Measurements from ENCODE around the gene TMEM117. TPM values are rescaled to one million over a fixed set of nuclear protein-coding genes. Genes with fewer than 3 reads are reported as not detected.

TMEM117 gene
- total and polyA plus RNA-seq, 5 experiments from 2014 or later, result 2.1 to 5.0 (median 2.2) TPM

DNA sequence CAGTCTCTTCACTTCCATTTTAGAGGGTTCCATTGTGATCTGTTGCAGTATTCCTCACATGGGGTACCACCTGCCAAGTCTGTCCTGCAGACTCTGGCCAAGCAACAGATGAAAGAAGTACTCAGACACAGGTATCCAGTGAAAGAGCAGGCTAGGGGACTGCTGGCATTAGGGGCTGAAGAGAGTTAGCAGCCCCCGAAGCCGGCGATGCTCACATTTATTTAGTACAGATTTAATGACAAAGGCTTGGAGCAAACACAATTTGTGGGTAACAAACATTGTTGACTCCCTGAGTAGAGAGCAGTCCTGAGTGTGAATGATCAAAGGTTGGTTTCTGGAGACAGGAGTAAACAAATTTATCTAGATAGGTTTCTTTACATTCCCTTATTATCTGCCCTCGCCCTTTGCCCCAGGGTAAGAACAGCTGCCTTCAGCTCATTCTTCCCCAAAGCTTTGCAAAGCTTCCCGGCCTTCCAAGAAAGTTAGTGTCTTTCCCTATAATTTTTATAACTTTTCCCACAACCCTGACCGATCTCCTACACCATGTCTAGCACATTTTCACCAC is 144.8 kb downstream of the TMEM117 start:
- H3K36me3 Mint-ChIP-seq, result peaks cover 13 to 44% (median 25%) of the 10 kb centered on the region in 3 donors
- no peaks in the 10 kb centered on the region for H3K27me3 Mint-ChIP-seq
- H3K4me3 Mint-ChIP-seq, result no peak overlapping the region
- ATAC-seq (no peak), DNase-seq (no peak)
- H3K9me3 Mint-ChIP-seq, result peaks cover 11 to 34% (median 25%) of the 10 kb centered on the region in 9 donors
- H3K27ac Mint-ChIP-seq, result no peak overlapping the region
- H3K4me1 Mint-ChIP-seq, result no peaks in the 10 kb centered on the region
- POLR2A ChIA-PET, result no interaction called here

DNA sequence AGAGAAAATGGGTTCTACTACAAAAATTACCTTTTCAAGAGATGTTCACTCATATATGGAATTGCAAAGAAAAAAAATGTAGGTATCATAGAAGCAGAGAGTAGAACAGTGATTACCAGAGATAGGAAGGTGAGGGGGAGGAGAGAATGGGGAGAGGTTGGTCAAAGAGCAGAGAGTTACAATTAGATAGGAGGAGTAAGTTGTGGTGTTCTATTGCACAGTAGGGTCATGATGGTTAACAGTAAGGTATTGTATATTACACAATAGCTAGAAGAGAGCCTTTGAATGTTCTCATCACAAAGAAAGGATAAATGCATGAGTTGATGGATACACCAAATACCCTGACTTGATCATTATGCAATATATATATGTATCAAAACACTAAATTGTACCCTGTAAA is 145.8 kb downstream of the TMEM117 start:
- Mint-ChIP-seq H3K4me1 (no peaks in the 10 kb centered on the region), H3K36me3 (peaks cover 13 to 34% (median 14%) of the 10 kb centered on the region in 3 donors), H3K4me3 (no peak overlapping the region), H3K9me3 (peaks cover 4 to 24% (median 17%) of the 10 kb centered on the region in 9 donors), H3K27me3 (no peaks in the 10 kb centered on the region), H3K27ac (no peak overlapping the region)
- no peak for ATAC-seq
- DNase-seq, result no peak
- POLR2A ChIA-PET, result no interaction called here

DNA sequence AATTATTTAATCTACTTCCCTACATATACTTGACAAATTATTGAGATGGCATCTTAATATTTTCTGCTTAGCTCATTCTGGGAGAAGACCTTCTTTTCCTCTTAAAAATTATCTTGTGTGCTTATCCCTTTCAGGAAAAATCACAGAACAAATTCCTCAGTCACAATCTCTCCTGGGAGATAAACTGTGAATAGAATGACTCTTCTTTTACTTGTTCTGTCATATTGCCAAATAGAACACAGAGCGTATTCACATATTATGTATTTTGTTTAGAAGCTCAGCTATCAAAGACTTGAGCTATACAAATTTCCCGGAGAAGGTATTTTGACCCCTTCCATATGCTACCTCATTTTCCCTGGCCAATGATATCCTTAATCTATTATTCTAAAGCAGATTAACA is 146.7 kb downstream of the TMEM117 start:
- Mint-ChIP-seq H3K4me3 (no peak overlapping the region), H3K36me3 (peaks cover 10 to 28% (median 10%) of the 10 kb centered on the region in 3 donors), H3K27me3 (no peaks in the 10 kb centered on the region), H3K4me1 (no peaks in the 10 kb centered on the region), H3K27ac (no peak overlapping the region), H3K9me3 (peaks cover 2 to 20% (median 15%) of the 10 kb centered on the region in 9 donors)
- DNase-seq (no peak), ATAC-seq (no peak)
- POLR2A ChIA-PET, result no interaction called here

DNA sequence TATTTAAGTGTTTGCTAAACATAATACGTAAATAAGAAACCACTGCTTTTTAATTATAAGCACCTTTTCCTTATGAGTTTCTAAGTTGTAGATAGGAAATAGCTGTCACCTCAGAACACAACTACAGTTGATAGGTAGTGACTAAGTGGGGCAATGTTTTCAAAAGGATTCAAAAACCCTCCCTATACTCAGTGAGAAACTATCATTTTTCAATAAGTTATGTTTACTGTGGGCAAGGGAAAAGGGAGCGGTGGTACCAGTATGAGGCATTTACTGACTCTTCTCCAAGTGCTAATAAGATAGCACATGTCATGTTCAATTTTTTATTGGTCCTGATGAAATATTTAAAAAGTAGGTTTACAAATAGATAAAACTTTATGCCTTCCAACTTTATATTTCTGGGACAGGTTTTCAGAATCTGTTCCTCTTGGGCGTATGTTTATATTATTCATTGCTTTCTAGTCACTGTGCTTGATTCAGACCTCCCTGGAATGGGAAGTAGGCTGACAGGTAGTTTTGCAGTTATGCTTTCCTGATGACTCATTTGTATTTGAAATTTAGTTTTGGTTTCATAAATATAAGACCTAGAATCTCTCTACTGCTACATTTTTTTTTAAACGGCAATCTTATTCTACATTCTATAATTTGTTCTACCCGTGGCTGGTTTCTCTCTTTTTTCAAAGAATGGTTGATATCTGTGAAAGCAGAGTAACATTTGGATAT is 153.1 kb downstream of the TMEM117 start:
- DNase-seq (no peak), ATAC-seq (no peak)
- Mint-ChIP-seq H3K4me3 (no peak overlapping the region), H3K27ac (no peak overlapping the region), H3K27me3 (no peaks in the 10 kb centered on the region), H3K9me3 (no peaks in the 10 kb centered on the region), H3K36me3 (peaks cover 0 to 2% (median 0%) of the 10 kb centered on the region in 3 donors), H3K4me1 (peaks cover 0 to 2% (median 0%) of the 10 kb centered on the region in 4 donors)
- POLR2A ChIA-PET, result no interaction called here

DNA sequence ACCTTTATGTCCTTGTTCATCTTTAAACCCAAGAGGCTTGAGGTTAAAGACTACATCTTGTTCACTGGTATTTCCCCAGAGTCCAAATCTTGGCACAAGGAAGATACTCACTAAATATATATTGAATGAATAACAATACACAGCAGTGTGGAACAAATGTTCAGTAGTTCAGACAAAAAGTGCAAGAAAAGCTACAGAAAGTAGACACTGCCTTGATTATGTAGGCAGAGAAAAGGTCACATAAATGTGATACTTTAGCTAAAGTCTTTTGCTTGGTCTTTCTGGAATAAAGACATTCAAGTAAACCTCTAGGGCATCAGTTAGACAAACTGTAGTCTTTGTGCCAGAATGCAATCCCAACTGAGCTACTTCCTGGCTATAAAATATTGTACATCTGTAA is 157.0 kb downstream of the TMEM117 start:
- Mint-ChIP-seq H3K27me3 (no peaks in the 10 kb centered on the region), H3K27ac (no peak overlapping the region), H3K9me3 (no peaks in the 10 kb centered on the region), H3K4me3 (no peak overlapping the region), H3K36me3 (peaks cover 0 to 4% (median 0%) of the 10 kb centered on the region in 3 donors), H3K4me1 (peaks cover 0 to 2% (median 0%) of the 10 kb centered on the region in 4 donors)
- DNase-seq, result no peak
- no peak for ATAC-seq
- POLR2A ChIA-PET, result no interaction called here

DNA sequence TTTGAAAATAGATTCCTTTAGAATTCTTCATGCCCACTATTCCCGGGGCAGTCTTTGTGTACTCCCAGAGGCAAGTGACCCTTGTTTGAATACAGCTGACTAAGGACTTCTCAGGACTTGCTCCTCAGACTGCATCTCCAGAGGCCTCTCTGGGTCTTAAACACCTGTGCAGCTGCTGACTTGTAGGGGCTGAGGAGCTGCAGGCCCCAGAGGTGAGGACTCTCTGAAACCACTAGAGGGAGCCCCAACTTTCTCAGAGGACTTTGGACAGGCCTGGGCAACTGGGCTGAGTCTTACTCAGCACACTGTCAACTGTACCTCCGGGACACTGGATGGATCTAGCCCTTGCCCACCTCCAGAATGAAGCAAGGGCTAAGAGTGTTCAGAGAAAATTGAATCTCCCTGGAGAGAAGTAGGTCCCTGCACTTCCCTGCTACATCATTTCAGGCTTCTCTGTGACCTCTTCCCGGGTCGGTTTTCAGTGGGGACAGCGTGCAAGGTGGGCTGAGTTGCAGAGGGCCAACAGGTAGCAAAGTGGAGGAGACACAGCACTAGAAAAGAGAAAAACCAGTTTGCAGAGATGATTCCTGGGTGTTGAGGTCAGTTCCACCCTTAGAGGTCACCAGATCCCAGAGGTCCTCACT is 164.6 kb downstream of the TMEM117 start:
- Mint-ChIP-seq H3K9me3 (peaks cover 0 to 3% (median 0%) of the 10 kb centered on the region in 9 donors), H3K27me3 (no peaks in the 10 kb centered on the region), H3K4me3 (no peak overlapping the region)

DNA sequence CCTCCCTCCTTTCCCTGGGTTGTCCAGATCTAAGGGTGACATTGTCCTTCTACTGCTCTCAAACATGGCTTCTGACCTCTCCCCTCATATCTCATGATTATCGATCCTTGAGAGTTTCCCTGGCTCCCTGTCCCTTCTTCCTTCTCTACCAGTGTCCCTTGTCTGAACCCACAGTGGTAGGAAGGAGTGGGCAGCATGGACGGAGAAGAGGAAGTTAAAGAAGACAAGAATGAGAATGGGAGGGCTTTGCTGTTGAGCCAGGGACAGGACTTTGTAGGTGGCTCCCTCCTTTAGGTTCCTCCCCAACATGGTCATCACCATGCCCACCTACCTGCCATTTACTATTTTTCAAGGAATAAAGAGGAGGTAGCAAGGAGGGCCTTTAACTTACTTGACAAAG is 166.7 kb downstream of the TMEM117 start:
- Mint-ChIP-seq H3K27me3 (no peaks in the 10 kb centered on the region), H3K27ac (no peak overlapping the region), H3K9me3 (peaks cover 0 to 13% (median 5%) of the 10 kb centered on the region in 9 donors), H3K4me3 (no peak overlapping the region), H3K36me3 (peaks cover 8 to 45% (median 12%) of the 10 kb centered on the region in 3 donors), H3K4me1 (peaks cover 0 to 2% (median 0%) of the 10 kb centered on the region in 4 donors)
- POLR2A ChIA-PET, result no interaction called here
- ATAC-seq (no peak), DNase-seq (no peak)

More for the DNA sequence above, 164.6 kb downstream of the TMEM117 start:
- Mint-ChIP-seq H3K4me1 (peaks cover 0 to 2% (median 0%) of the 10 kb centered on the region in 4 donors), H3K36me3 (peaks cover 3 to 27% (median 8%) of the 10 kb centered on the region in 3 donors), H3K27ac (no peak overlapping the region)
- POLR2A ChIA-PET, result no interaction called here
- ATAC-seq (peak in 1 of 2 donors; percentile 54), DNase-seq (peak in 3 of 10 donors; percentile 7 to 26 (median 9))

DNA sequence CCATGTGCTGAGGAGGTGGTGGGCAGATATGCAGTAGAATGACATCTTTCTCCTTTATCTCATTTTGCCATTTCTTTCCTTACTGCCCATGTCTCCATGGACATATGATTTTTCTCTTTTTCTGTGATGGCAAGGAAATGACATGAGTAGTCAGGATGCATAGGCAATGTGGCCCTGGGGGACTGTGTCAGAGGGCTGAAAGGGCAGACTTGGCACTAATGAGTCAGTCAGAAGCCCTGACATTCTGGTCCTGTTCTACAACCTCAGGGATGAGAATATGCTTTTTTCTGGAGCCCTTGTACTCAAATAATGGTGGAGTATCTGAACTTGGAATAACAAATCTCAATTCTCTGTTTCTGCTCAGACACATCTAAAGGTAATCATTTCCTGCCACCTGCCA is 167.8 kb downstream of the TMEM117 start:
- Mint-ChIP-seq H3K36me3 (peaks cover 10 to 52% (median 23%) of the 10 kb centered on the region in 3 donors), H3K27ac (no peak overlapping the region), H3K27me3 (no peaks in the 10 kb centered on the region), H3K4me1 (peaks cover 0 to 2% (median 0%) of the 10 kb centered on the region in 4 donors), H3K9me3 (peaks cover 3 to 24% (median 16%) of the 10 kb centered on the region in 9 donors), H3K4me3 (no peak overlapping the region)
- POLR2A ChIA-PET, result no interaction called here
- ATAC-seq (no peak), DNase-seq (no peak)

DNA sequence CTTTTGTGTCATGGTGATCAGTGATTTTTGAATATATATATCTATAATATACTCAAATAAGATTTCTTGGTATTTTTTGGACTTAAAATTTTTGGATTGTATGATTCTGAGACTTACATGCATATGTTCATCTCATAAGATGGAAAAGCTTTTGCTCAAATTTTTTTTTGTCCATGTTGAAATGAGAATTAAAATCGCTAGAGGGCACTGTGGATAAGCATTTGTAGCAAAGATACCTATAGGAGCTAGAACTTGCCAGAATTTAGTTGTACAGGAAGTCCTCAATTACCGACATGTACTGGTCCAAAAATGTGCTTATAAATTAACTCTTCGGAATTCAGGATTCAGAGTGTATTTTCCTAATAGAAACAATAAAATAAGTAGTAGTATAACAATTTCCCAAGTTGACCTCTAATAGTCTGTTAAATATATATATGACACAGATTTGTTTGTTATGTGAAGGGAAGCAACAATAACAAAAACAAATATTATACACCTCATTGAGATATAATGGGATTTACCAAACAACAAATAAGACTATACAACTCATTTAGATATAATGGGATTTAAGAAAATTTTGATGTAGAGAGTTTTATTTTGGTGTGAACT is 179.6 kb downstream of the TMEM117 start:
- H3K27me3 Mint-ChIP-seq, result peaks cover 0 to 10% (median 0%) of the 10 kb centered on the region in 5 donors
- DNase-seq (peak in 4 of 10 donors; percentile 7 to 57 (median 50)), ATAC-seq (peak; percentile 49 to 70)
- H3K27ac Mint-ChIP-seq, result no peak overlapping the region
- POLR2A ChIA-PET, result no interaction called here
- H3K9me3 Mint-ChIP-seq, result peaks cover 0 to 4% (median 0%) of the 10 kb centered on the region in 9 donors
- H3K4me1 Mint-ChIP-seq, result peaks cover 0 to 2% (median 0%) of the 10 kb centered on the region in 4 donors
- H3K4me3 Mint-ChIP-seq, result no peak overlapping the region
- H3K36me3 Mint-ChIP-seq, result peaks cover 0 to under 1% (median 0%) of the 10 kb centered on the region in 3 donors

DNA sequence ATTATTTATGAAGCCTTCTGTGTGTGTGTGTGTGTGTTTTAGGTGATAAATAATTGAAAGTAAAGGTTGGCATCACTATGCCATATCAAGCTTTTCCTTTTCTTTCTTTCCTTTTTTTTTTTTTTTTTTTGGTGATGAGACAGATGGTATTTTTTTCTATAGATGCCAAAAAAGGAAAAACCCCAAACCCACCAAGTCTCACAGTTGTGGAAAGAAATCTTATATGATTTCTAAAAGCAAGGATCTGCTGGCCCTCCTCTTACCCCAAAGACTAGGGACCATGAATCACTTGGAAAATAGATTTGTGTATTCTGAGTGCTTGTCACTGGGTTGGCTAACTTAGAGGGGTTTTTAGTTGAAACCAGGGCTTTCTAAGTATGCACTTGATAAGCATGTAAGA is 181.3 kb downstream of the TMEM117 start:
- H3K36me3 Mint-ChIP-seq, result peaks cover 0 to under 1% (median 0%) of the 10 kb centered on the region in 3 donors
- H3K27me3 Mint-ChIP-seq, result peaks cover 0 to 10% (median 0%) of the 10 kb centered on the region in 5 donors
- ATAC-seq (no peak), DNase-seq (no peak)
- H3K4me1 Mint-ChIP-seq, result peaks cover 0 to 8% (median 4%) of the 10 kb centered on the region in 4 donors
- POLR2A ChIA-PET, result no interaction called here
- H3K4me3 Mint-ChIP-seq, result no peak overlapping the region
- H3K9me3 Mint-ChIP-seq, result peaks cover 0 to under 1% (median 0%) of the 10 kb centered on the region in 9 donors
- H3K27ac Mint-ChIP-seq, result no peak overlapping the region

DNA sequence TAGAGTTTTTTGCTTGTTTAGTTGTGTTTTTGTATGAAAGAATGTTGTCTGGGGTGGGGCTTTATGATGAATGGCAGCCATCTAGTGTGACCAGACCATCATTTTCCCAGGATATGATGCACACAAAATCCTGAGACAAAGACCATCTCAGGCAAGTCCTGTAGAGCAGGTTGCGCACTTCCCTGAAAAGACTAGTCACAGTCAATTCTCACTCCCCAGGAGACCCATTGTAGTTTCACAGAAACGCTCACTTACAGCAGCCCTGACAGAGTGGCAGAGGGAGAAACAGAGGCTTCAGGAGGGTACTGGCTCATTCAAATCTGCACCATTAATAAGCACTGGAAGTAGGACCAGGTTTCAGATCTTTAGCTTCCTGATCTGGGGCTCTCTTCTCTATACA is 183.2 kb downstream of the TMEM117 start:
- ATAC-seq (no peak), DNase-seq (no peak)
- peaks cover 0 to 10% (median 0%) of the 10 kb centered on the region in 5 donors for H3K27me3 Mint-ChIP-seq
- POLR2A ChIA-PET, result no interaction called here
- no peak overlapping the region for H3K27ac Mint-ChIP-seq
- H3K4me3 Mint-ChIP-seq, result no peak overlapping the region
- H3K4me1 Mint-ChIP-seq, result peaks cover 0 to 8% (median 4%) of the 10 kb centered on the region in 4 donors
- peaks cover 0 to 7% (median 0%) of the 10 kb centered on the region in 9 donors for H3K9me3 Mint-ChIP-seq
- peaks cover 0 to 7% (median 5%) of the 10 kb centered on the region in 3 donors for H3K36me3 Mint-ChIP-seq

DNA sequence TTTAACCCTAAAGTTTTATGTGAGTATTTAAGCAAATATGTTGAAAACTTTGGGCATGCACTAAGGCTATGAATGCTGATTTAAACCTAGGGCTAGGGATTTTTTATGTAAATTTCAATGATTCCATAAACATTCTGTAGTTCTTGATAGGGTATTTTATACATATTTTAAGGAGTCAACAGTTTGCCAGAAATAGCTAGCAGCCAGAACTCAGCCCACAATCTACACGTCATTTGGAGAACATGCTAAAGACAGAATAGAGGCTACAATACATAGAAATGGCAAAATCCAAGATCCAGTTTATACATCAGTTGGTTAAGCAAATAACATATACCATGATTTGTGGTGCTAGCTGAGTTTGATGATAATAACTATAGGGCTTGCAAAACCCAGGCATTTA is 184.7 kb downstream of the TMEM117 start:
- Mint-ChIP-seq H3K4me1 (peaks cover 0 to 8% (median 5%) of the 10 kb centered on the region in 4 donors), H3K27ac (no peak overlapping the region), H3K27me3 (peaks cover 0 to 10% (median 0%) of the 10 kb centered on the region in 5 donors), H3K36me3 (peaks cover 0 to 7% (median 5%) of the 10 kb centered on the region in 3 donors), H3K9me3 (peaks cover 0 to 7% (median 0%) of the 10 kb centered on the region in 9 donors), H3K4me3 (no peak overlapping the region)
- DNase-seq (no peak), ATAC-seq (no peak)
- POLR2A ChIA-PET, result no interaction called here
